Measurements from ENCODE around the gene YBX3. TPM values are rescaled to one million over a fixed set of nuclear protein-coding genes. Genes with fewer than 3 reads are reported as not detected.

YBX3 gene
- total RNA-seq, 2 experiments from 2014 or later, result 35.9 to 37.4 TPM

DNA sequence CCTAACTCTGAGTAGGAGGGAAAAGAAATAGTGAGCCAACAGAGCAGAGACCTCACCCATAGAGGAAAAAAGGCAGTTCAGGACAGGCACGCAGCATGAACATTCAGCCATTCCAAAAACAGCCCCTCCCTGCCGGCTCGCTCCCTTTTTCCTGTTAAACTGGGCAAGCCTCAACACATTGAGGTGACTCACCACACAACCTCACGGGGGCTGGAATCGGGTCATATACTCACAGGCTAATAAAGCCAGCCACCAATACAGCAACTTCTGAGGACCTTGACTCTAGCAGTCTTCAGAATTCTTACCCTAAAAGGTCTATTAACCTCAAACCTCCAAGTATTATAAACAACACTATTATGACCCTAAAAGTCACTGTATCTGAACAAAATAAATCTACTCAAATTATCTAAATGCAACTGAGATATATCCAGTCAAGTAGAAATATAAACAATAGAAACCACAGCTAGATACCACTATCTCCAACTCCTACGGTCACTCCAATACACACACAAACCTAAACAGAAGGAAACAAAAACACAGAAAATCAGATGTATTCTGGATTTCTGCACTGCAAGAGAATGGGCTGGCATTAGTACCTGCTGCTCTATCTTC lies 6.3 kb downstream of the YBX3 start:
- no peak overlapping the region for H3K27ac Mint-ChIP-seq
- Histone ChIP-seq H3K4me3 (ENCODE audit: low read length) (no peak overlapping the region), H3K36me3 (ENCODE audit: insufficient read depth, low read length) (no peaks in the 10 kb centered on the region), H3K9me3 (ENCODE audit: control insufficient read depth in 1 of 2, insufficient read depth in 1 of 2, low read length in 2 of 2) (no peaks in the 10 kb centered on the region), H3K27me3 (ENCODE audit: control insufficient read depth in 1 of 2, insufficient read depth in 2 of 2, low read length in 2 of 2) (peaks cover 4 to 5% of the 10 kb centered on the region in 2 experiments), H3K4me1 (ENCODE audit: insufficient read depth, low read length) (peaks cover 7% of the 10 kb centered on the region), H3K27ac (ENCODE audit: low read depth in 1 of 2, low read length in 2 of 2) (no peak overlapping the region)
- intact Hi-C loops (cut with DNase I, micrococcal nuclease), result no loop called here
- ChIA-PET CTCF (no interaction called here), POLR2A (no interaction called here)
- ATAC-seq (ENCODE audit: poor library complexity), result no peak
- TF ChIP-seq, protein P1, sequence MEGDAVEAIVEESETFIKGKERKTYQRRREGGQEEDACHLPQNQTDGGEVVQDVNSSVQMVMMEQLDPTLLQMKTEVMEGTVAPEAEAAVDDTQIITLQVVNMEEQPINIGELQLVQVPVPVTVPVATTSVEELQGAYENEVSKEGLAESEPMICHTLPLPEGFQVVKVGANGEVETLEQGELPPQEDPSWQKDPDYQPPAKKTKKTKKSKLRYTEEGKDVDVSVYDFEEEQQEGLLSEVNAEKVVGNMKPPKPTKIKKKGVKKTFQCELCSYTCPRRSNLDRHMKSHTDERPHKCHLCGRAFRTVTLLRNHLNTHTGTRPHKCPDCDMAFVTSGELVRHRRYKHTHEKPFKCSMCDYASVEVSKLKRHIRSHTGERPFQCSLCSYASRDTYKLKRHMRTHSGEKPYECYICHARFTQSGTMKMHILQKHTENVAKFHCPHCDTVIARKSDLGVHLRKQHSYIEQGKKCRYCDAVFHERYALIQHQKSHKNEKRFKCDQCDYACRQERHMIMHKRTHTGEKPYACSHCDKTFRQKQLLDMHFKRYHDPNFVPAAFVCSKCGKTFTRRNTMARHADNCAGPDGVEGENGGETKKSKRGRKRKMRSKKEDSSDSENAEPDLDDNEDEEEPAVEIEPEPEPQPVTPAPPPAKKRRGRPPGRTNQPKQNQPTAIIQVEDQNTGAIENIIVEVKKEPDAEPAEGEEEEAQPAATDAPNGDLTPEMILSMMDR (IDR thresholded peaks at IDR 0.05), result no peak
- no peaks in the 10 kb centered on the region for H3K9me3 Mint-ChIP-seq
- H3K4me3 Mint-ChIP-seq, result no peak overlapping the region
- no peak for DNase-seq
- peaks cover 24% of the 10 kb centered on the region for H3K4me1 Mint-ChIP-seq (ENCODE audit: low read depth)
- H3K27me3 Mint-ChIP-seq, result peaks cover 50% of the 10 kb centered on the region
- H3K36me3 Mint-ChIP-seq (ENCODE audit: low read depth), result peaks cover 2% of the 10 kb centered on the region

DNA sequence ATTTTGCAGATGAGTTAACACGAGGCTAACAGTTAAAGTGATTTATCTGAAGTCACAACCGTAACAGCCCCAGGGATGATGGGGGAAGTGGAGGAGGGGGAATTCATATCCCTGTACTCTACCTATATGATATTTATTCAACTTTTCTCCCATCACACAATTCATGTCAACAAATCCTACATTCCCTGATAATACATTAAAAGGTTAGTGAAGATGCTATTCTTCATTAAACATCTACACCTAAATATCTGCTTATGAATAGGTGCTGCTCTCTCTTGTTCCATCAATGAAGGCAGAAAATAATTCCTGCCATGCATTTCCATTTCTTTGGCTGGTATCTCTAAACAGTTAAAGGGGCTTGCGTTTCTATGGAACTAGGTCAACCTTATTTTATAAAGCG lies 6.8 kb downstream of the YBX3 start:
- Histone ChIP-seq H3K4me3 (ENCODE audit: low read length) (no peak overlapping the region), H3K36me3 (ENCODE audit: insufficient read depth, low read length) (no peaks in the 10 kb centered on the region), H3K4me1 (ENCODE audit: insufficient read depth, low read length) (peaks cover 4% of the 10 kb centered on the region), H3K9me3 (ENCODE audit: control insufficient read depth in 1 of 2, insufficient read depth in 1 of 2, low read length in 2 of 2) (no peaks in the 10 kb centered on the region), H3K27ac (ENCODE audit: low read depth in 1 of 2, low read length in 2 of 2) (no peak overlapping the region), H3K27me3 (ENCODE audit: control insufficient read depth in 1 of 2, insufficient read depth in 2 of 2, low read length in 2 of 2) (peaks cover 2 to 4% of the 10 kb centered on the region in 2 experiments)
- H3K9me3 Mint-ChIP-seq, result no peaks in the 10 kb centered on the region
- intact Hi-C loops (cut with DNase I, micrococcal nuclease), result no loop called here
- no peak overlapping the region for H3K4me3 Mint-ChIP-seq
- ATAC-seq (ENCODE audit: poor library complexity) (no peak), DNase-seq (no peak)
- no peak overlapping the region for H3K27ac Mint-ChIP-seq
- ChIA-PET POLR2A (no interaction called here), CTCF (no interaction called here)
- peaks cover 45% of the 10 kb centered on the region for H3K27me3 Mint-ChIP-seq
- peaks cover 19% of the 10 kb centered on the region for H3K4me1 Mint-ChIP-seq (ENCODE audit: low read depth)
- TF ChIP-seq, protein P1 (IDR thresholded peaks at IDR 0.05), result no peak
- no peaks in the 10 kb centered on the region for H3K36me3 Mint-ChIP-seq (ENCODE audit: low read depth)

DNA sequence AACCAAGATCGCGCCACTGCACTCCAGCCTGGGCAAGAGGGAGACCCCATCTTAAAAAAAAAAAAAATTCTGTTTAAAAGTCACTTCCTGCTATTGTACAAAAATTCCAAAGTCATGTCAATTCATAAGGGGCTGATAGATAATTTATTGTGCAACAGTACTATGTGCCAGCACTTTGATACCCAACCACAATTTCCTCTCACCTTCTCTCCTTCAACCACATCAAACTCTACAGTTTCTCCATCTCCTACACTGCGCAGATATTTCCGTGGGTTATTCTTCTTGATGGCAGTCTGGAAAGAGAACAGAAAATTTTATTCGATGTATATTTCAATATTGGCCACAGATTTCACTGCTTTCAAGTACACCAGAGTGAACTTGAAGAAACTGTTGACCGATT lies 7.6 kb downstream of the YBX3 start:
- POLR2A ChIA-PET, result no interaction called here
- peak; percentile 69 for ATAC-seq (ENCODE audit: poor library complexity)

More for the DNA sequence above, 7.6 kb downstream of the YBX3 start:
- Histone ChIP-seq H3K36me3 (ENCODE audit: insufficient read depth, low read length) (no peaks in the 10 kb centered on the region), H3K27me3 (ENCODE audit: control insufficient read depth in 1 of 2, insufficient read depth in 2 of 2, low read length in 2 of 2) (peaks cover 0 to 4% of the 10 kb centered on the region in 2 experiments), H3K4me3 (ENCODE audit: low read length) (no peak overlapping the region), H3K27ac (ENCODE audit: low read depth in 1 of 2, low read length in 2 of 2) (no peak overlapping the region), H3K4me1 (ENCODE audit: insufficient read depth, low read length) (peaks cover 4% of the 10 kb centered on the region), H3K9me3 (ENCODE audit: control insufficient read depth in 1 of 2, insufficient read depth in 1 of 2, low read length in 2 of 2) (no peaks in the 10 kb centered on the region)
- H3K4me3 Mint-ChIP-seq, result no peak overlapping the region
- no peaks in the 10 kb centered on the region for H3K9me3 Mint-ChIP-seq
- TF ChIP-seq, protein P1 (IDR thresholded peaks at IDR 0.05), result no peak
- DNase-seq, result peak in 3 of 14 experiments; percentile 37 to 54 (median 41)
- peaks cover 39% of the 10 kb centered on the region for H3K27me3 Mint-ChIP-seq
- intact Hi-C loops (cut with DNase I, micrococcal nuclease), result no loop called here
- H3K27ac Mint-ChIP-seq, result no peak overlapping the region
- peaks cover 14% of the 10 kb centered on the region for H3K4me1 Mint-ChIP-seq (ENCODE audit: low read depth)
- CTCF ChIA-PET, result no interaction called here
- no peaks in the 10 kb centered on the region for H3K36me3 Mint-ChIP-seq (ENCODE audit: low read depth)
